Measurements from ENCODE around the gene LAIR1. TPM values are rescaled to one million over a fixed set of nuclear protein-coding genes. Genes with fewer than 3 reads are reported as not detected.
"Not testable (repeated sequence)": the region's sequence is repeated elsewhere in the genome, so short reads cannot be mapped to it uniquely, and the experiment has no call there.

LAIR1 gene
- total RNA-seq, 4 donors from 2014 or later: 1.9 to 18.4 (median 7.3) TPM

DNA sequence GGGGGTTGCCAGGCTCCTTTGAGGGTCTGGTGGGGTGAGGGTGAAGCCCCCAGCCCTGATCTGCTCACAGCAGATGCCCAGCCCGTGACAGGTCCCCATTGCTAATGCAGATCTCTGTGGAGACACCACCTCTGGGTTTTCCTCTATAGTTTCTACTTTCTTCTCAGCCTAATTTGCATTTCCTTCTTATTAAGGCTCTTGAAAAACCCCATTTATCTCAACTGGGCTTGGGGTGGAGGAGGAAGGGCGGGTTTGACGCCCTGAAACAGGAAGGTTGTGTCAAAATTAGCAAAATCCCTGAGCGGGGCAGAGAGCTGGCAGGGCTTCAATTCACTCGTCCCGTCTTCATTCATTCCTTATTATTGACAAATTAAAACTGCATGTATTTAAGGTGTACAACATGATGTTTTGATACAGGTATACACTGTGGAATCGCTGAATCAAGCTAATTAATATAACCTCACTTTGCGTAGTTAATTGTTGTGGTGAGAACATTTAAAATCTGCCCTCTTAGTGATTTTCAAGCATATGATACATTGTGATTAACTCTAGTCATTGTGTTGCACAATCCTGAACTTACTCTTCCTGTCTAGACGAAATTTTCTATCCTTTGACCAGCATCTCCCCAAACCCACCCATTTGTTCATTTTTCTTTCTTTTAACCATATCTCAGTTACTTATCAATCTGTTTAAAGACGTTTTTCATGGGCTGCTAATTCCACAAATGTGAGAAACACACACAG is 2.9 kb downstream of the LAIR1 start:
- peak overlapping the region in 3 of 4 donors; percentile 31 to 57 (median 48) for H3K27ac ChIP-seq
- H3K4me3 ChIP-seq: peak overlapping the region in 1 of 4 donors; percentile 10
- WGBS, 2 donors (ENCODE audit: low coverage in 1 of 2): 19 to 33% methylated on average over 4 to 7 of the region's 10 CpGs
- H3K27me3 ChIP-seq; H3K9me3 ChIP-seq; H3K36me3 ChIP-seq; H3K4me1 ChIP-seq; in situ Hi-C loops (cut with MboI; ENCODE audit: low pct_ligation_motif_present in 1 of 4, low pct_unique_long_range_greater_than_20kb in 1 of 4, low sequenced_read_pairs in 3 of 4); DNase-seq; intact Hi-C loops (cut with DNase I; ENCODE audit: low total_unique reads): not testable (repeated sequence)

DNA sequence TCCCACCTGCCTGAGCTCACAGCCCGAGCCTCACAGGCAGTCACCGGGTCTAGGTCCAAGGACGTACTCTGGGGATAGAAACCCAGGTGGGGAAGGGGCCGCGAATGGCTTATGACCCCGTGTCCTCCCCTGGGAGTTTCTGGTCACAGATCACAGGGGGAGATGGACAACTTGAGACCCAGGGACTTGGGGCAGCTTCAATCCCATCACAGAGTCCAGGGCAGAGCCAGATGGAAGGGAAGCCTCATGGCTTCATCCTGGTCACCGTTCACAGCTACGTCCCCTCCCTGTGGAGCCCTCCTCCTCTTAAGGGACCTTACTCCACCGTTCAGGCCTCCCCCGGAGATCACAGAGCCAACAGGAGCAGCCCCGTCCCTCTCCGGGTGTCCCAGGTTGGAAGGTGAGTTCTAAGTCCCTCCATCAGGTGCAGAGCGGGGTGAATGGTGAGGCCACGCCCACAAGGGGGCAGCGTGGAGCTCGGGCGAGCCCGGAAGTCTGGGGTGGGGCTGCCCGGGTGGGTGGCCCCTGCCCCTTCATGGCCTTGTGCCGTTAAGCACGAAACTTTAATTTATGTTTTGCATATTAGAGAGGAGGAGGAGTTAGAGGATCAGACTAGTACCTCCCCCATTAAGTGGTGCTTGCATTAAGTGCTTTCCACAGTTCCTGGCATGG is 5.4 kb downstream of the LAIR1 start:
- H3K9me3 ChIP-seq; H3K27ac ChIP-seq; in situ Hi-C loops (cut with MboI; ENCODE audit: low pct_ligation_motif_present in 1 of 4, low pct_unique_long_range_greater_than_20kb in 1 of 4, low sequenced_read_pairs in 3 of 4); intact Hi-C loops (cut with DNase I; ENCODE audit: low total_unique reads); H3K4me3 ChIP-seq; H3K36me3 ChIP-seq; H3K27me3 ChIP-seq; H3K4me1 ChIP-seq: not testable (repeated sequence)
- peak; percentile 52 for DNase-seq
- 0 to 2% methylated on average over 3 to 13 of the region's 21 CpGs for WGBS, 2 donors (ENCODE audit: low coverage in 1 of 2)
- TF ChIP-seq CTCF (IDR thresholded peaks at IDR 0.05): peak in 3 of 5 experiments; percentile 11 to 26 (median 14)

- no peak overlapping the region for H3K4me3 ChIP-seq
- in situ Hi-C loops (cut with MboI; ENCODE audit: low pct_ligation_motif_present in 1 of 4, low pct_unique_long_range_greater_than_20kb in 1 of 4, low sequenced_read_pairs in 3 of 4): no loop called here
- 72% methylated on average over 16 of the region's 16 CpGs; no CpG with 5 or more reads in 1 of the 2 donors for WGBS, 2 donors (ENCODE audit: low coverage in 1 of 2)
- no peaks in the 10 kb centered on the region for H3K36me3 ChIP-seq
- no peak for DNase-seq
- H3K27me3 ChIP-seq: no peaks in the 10 kb centered on the region
- intact Hi-C loops (cut with DNase I; ENCODE audit: low total_unique reads): no loop called here
- no peaks in the 10 kb centered on the region for H3K9me3 ChIP-seq
- H3K4me1 ChIP-seq: no peaks in the 10 kb centered on the region
- TF ChIP-seq POLR2A (IDR thresholded peaks at IDR 0.05): no peak
- TF ChIP-seq CTCF (IDR thresholded peaks at IDR 0.05): no peak
- TF ChIP-seq POLR2AphosphoS5 (IDR thresholded peaks at IDR 0.05): no peak
- no peak for TF ChIP-seq EP300 (IDR thresholded peaks at IDR 0.05; ENCODE audit: low read depth)
- no peak overlapping the region for H3K27ac ChIP-seq
These were observed 7.3 kb downstream of the LAIR1 start for GRCh38 chr19:54357381-54357780.

DNA sequence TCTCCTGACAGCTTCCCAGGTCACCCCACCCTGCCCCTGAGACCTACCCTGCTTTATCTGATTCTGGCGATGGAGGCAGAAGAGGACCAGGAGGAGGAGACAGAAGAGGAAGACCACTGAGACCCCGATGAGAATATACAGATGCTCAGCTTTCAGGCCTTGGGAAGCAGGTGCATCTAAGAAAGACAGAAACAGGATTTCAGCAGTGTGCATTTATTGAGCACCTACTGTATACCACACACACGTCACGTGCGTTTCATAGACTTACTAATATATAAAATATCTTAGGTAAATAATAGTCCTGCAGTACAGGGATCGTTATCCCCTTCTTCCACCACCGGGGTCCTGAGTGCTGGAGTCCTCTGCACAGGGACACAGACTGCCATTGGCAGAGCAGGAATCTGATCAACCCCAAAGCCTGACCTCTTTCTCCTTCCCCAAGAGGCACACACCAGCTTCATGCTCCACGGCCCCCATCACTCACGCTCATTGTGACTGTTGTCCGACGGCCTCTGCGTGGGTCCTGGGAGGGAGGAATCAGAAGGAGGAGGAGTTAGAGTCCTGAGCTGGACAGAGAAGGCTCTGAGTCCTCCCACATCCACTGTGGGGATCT is 8.2 kb downstream of the LAIR1 start:
- Histone ChIP-seq H3K4me3 (no peak overlapping the region), H3K27ac (no peak overlapping the region), H3K4me1 (no peaks in the 10 kb centered on the region), H3K27me3 (no peaks in the 10 kb centered on the region), H3K36me3 (no peaks in the 10 kb centered on the region), H3K9me3 (no peaks in the 10 kb centered on the region)
- in situ Hi-C loops (cut with MboI; ENCODE audit: low pct_ligation_motif_present in 1 of 4, low pct_unique_long_range_greater_than_20kb in 1 of 4, low sequenced_read_pairs in 3 of 4) (no loop called here), intact Hi-C loops (cut with DNase I; ENCODE audit: low total_unique reads) (no loop called here)
- no peak for DNase-seq
- no peak for TF ChIP-seq EP300 (IDR thresholded peaks at IDR 0.05; ENCODE audit: low read depth)
- no peak for TF ChIP-seq CTCF (IDR thresholded peaks at IDR 0.05)
- TF ChIP-seq POLR2A (IDR thresholded peaks at IDR 0.05): no peak
- no peak for TF ChIP-seq POLR2AphosphoS5 (IDR thresholded peaks at IDR 0.05)
- WGBS, 2 donors (ENCODE audit: low coverage in 1 of 2): 72 to 73% methylated on average over 4 to 12 of the region's 12 CpGs
